GM12865 (cell line): ENCODE results near the gene MAPK8IP1.
A peak's percentile ranks its signal among the peaks of the same experiment; 100 is the strongest.

Experiments used
- DNase-seq: peaks from one replicate; pipeline ENCODE4 v3.0.0; 2010; ENCODE audit warnings: low read depth
- H3K4me3 ChIP-seq: 2 replicates; pipeline ENCODE4 v1.5.1; 2011; ENCODE audit warnings: mild to moderate bottlenecking, low read depth, low read length, control low read depth
- TF ChIP-seq, protein P1 (sequence below): IDR thresholded peaks from 2 replicates; pipeline ENCODE4 v1.5.1; 2011; ENCODE audit warnings: low read length, control low read depth, low read depth, inconsistent platforms; ENCODE audit not compliant: insufficient read depth; ENCODE audit errors: missing control alignments

Gene MAPK8IP1

DNA sequence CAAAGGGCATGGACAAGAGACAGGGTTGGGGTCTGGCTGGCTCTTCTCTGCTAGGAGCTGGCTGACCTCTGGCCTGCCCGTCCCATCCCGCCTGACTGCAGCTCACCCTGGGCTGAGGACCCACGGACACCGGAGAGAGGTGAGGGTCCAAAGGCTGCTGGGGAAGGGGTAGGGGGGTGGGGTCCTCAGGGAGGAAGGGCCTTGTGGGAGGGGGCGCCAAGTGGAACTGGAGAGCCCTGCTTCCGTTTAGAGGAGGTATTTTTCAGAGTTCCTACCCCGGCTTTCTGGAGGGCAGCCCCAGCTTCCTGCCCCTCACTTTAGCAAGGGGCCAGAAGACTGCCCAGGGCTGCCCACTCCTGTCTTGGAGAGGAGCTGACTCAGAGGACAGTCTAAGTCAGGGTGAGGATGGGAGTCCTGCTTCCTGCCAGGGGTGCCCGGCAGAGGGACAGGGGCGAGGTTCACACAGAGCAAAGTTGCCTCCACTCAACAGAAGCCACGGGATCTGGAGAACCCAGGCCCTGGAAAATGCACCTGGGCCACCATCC is 44.1 kb downstream of the MAPK8IP1 start:
- TF ChIP-seq, protein P1, sequence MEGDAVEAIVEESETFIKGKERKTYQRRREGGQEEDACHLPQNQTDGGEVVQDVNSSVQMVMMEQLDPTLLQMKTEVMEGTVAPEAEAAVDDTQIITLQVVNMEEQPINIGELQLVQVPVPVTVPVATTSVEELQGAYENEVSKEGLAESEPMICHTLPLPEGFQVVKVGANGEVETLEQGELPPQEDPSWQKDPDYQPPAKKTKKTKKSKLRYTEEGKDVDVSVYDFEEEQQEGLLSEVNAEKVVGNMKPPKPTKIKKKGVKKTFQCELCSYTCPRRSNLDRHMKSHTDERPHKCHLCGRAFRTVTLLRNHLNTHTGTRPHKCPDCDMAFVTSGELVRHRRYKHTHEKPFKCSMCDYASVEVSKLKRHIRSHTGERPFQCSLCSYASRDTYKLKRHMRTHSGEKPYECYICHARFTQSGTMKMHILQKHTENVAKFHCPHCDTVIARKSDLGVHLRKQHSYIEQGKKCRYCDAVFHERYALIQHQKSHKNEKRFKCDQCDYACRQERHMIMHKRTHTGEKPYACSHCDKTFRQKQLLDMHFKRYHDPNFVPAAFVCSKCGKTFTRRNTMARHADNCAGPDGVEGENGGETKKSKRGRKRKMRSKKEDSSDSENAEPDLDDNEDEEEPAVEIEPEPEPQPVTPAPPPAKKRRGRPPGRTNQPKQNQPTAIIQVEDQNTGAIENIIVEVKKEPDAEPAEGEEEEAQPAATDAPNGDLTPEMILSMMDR, result no peak
- H3K4me3 ChIP-seq, result no peak overlapping the region
- no peak for DNase-seq

DNA sequence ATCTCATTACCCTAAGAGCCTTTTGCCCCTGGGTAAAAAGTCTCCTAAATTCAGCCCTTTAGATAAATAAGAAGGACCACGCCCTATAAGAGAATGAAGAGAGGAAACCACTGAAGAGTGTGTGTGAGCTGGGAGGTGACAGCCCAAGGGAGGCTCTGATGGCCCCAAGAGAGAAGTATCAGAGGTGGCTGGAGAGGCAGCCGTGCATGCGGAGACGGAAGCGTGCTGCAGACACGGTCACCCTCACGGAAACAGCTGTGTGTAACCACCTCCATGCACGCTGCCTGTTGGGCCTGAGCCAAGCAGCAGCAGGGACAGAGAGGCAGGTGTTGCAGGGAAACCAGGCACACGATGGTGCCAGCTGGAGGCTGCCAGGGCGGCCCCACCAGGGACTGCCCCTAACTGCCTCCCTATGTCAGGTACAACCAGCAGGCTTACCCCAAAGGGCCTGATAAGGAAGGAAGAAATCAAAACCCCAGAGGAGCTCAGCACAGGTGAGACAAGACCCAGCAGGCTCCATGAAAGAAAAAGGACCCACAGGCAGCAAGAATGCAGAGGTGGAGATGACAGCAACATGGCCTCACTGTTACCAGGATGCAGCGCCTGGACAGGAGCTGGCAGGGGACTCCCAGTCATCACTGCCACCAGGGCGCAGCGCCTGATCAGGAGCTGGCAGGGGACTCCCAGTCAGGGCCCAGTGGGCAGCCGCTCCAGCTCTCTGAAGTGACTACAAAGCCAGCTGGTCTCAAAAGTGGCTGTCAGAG is 44.8 kb downstream of the MAPK8IP1 start:
- TF ChIP-seq, protein P1, result no peak
- H3K4me3 ChIP-seq, result no peak overlapping the region

DNA sequence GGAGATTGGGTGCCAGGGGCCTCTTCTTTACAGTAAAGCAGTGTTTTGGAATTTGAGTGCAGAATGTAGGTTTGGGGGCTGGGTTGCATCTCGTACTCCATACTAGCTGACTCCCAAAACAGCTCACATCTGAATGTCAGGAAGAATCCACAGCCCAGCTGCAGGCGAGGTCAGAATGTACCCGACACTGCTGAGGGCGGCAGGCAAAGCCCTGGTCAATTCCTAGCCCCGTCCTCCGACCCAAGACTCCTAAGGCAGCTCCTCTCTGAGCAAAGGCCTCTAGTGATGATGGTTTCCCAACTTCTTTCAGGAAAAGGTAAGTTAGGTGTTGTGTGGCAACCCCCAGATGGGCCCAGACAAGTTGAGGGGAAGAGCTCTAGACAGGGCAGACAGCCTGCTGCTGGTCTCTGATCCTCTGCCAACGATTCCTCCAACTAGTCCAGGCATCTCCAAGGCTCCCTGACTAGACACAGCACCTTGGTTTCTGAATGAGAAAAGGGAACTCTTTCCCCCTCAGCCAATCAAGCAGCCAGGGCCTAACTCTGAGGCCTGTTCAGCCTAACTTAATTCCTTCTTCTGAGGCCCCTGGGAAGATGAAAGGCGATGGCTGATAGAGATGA is 45.6 kb downstream of the MAPK8IP1 start:
- TF ChIP-seq, protein P1, result no peak
- H3K4me3 ChIP-seq, result no peak overlapping the region
- no peak for DNase-seq

More for the DNA sequence above, 44.8 kb downstream of the MAPK8IP1 start:
- DNase-seq, result peak; percentile 96

DNA sequence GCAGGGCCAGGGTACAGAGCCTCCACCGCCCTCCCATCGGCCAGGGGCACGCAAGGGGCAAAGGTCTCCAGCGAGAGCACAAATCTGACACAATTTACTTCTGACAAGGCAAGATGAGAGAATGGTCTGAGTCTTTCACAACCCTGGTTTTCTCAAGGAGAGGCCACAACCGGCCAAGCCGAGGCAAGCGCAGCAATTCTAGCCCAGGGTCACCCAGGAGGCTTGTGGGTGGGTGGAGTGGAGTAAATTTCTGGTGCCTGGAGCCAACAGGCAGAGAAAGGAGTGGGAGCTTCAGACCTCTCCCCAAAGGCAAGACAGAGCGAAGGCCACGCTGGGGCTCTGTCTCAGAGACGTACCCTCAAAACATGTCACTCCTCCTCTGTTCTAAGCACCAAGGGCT is 46.3 kb downstream of the MAPK8IP1 start:
- TF ChIP-seq, protein P1, result no peak
- no peak overlapping the region for H3K4me3 ChIP-seq
- DNase-seq, result no peak

DNA sequence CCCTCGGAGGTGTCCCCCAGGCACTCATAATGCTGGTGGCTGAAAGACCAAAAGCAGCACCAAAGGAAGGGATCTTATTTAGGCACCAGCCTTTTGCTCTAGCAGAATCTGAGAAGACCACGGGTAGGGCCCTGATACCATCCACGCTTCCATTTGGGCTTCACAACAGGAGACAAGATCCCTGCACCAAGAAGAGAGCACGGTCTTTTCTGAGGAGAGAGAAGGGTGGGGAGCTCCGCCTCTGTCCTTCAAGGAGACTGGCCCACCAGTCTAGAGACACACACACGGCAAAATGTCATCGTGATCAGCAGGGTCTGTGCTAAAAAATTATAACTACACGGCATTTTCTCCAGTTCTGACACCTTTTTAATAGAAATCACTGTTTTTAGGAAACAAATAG is 46.8 kb downstream of the MAPK8IP1 start:
- TF ChIP-seq, protein P1, result no peak
- no peak for DNase-seq
- H3K4me3 ChIP-seq, result no peak overlapping the region

DNA sequence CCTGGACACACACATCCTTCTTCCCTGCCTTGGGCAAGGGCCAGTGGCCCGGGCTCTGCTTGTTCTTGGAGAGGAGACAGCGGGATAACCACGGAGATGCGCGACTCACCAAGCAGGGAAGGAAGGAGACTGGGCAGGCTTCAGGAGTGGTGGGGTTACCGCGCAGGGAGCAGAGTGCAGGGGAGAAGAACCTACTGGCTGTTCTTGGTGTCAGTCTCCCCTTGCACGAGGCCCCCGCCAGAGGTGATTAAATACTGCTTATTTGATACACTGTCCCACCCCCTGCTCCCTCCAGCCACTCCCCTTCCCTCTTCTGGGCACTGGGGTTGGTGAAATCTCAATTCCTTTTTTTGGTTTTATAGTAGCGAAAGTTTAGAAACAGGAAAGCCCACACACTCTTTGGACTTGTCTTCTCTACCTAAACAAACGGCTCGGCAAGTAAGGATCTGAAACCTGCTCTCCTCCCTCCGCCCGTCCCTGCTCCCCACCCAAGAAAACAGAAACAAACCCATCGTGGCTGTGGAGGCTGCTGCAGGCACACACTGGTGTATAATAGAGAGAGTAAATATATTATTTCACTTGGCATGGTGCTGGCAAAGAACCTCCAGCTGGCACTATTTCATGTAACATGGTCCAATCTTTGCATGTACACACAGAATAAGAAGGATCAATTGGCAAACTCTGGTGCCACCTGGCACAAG is 47.8 kb downstream of the MAPK8IP1 start:
- TF ChIP-seq, protein P1, result no peak
- DNase-seq, result peak; percentile 43
- H3K4me3 ChIP-seq, result no peak overlapping the region
